Activated CD8-positive, alpha-beta memory T cell treated with anti-CD3 and anti-CD28 coated beads, Interleukin-2, amount 50 U/mL, for 24 hours (primary cell): Measurements from ENCODE around the gene SEC23A.
"Not testable (repeated sequence)": the region's sequence is repeated elsewhere in the genome, so short reads cannot be mapped to it uniquely, and the experiment has no call there.

Experiments used
- DNase-seq: peaks from one replicate; pipeline ENCODE4 v3.0.0-alpha.2; 2020; ENCODE audit errors: extremely low read depth

SEC23A gene

GRCh38 chr14:39030209-39030608 lies 72.8 kb downstream of the SEC23A start:
- no peak for DNase-seq

GRCh38 chr14:39029789-39030188 lies 73.2 kb downstream of the SEC23A start:
- no peak for DNase-seq

- no peak for DNase-seq
These were observed 74.4 kb downstream of the SEC23A start for GRCh38 chr14:39028620-39029019.

- no peak for DNase-seq
These were observed 77.0 kb downstream of the SEC23A start for GRCh38 chr14:39025810-39026627.

GRCh38 chr14:39025250-39025809 lies 77.7 kb downstream of the SEC23A start:
- DNase-seq: no peak

GRCh38 chr14:39023939-39024871 lies 78.8 kb downstream of the SEC23A start:
- no peak for DNase-seq

GRCh38 chr14:39017096-39018016 lies 85.7 kb downstream of the SEC23A start:
- not testable (repeated sequence) for DNase-seq

GRCh38 chr14:39016733-39017095 lies 86.3 kb downstream of the SEC23A start:
- DNase-seq: no peak

GRCh38 chr14:39015964-39016577 lies 87.0 kb downstream of the SEC23A start:
- DNase-seq: no peak

GRCh38 chr14:39015360-39015961 lies 87.6 kb downstream of the SEC23A start:
- no peak for DNase-seq

- no peak for DNase-seq
These were observed 88.6 kb downstream of the SEC23A start for GRCh38 chr14:39014460-39014859.

GRCh38 chr14:39008965-39009364 lies 94.1 kb downstream of the SEC23A start:
- not testable (repeated sequence) for DNase-seq

- DNase-seq: no peak
These were observed 96.2 kb downstream of the SEC23A start for GRCh38 chr14:39006721-39007410.

- DNase-seq: no peak
These were observed 97.8 kb downstream of the SEC23A start for GRCh38 chr14:39005044-39005880.

- DNase-seq: no peak
These were observed 103.1 kb downstream of the SEC23A start for GRCh38 chr14:38999949-39000348.

- no peak for DNase-seq
These were observed 108.3 kb downstream of the SEC23A start for GRCh38 chr14:38994731-38995130.

- no peak for DNase-seq
These were observed 109.1 kb downstream of the SEC23A start for GRCh38 chr14:38993981-38994380.

GRCh38 chr14:38992067-38992844 lies 110.8 kb downstream of the SEC23A start:
- DNase-seq: no peak
